ENCODE data around the gene POU3F2. TPM values are rescaled to one million over a fixed set of nuclear protein-coding genes. Genes with fewer than 3 reads are reported as not detected.

Gene POU3F2
- total and polyA plus RNA-seq, 2 experiments from 2014 or later = 0.13 TPM; not detected in 1

- no peak overlapping the region for H3K27ac ChIP-seq
- peaks cover 10% of the 10 kb centered on the region for H3K4me1 ChIP-seq (ENCODE audit: insufficient read depth)
- WGBS (ENCODE audit: low lambda C conversion rate, missing lambda C conversion rate) = 81% methylated on average over 2 of the region's 2 CpGs
- H3K79me2 ChIP-seq = no peaks in the 10 kb centered on the region
- H3K4me2 ChIP-seq = no peak overlapping the region
- no peaks in the 10 kb centered on the region for H3K9me2 ChIP-seq (replicated peaks; ENCODE audit: insufficient read depth)
- H3K27me3 ChIP-seq = peaks cover 96% of the 10 kb centered on the region
- no peak overlapping the region for H2AFZ ChIP-seq
- H4K20me1 ChIP-seq (ENCODE audit: insufficient read depth, poor library complexity, severe bottlenecking) = no peaks in the 10 kb centered on the region
- DNase-seq (ENCODE audit: low spot score) = no peak
- TF ChIP-seq EZH2 (IDR thresholded peaks at IDR 0.05; ENCODE audit: borderline replicate concordance) = no peak
- no peak for TF ChIP-seq EZH2phosphoT487 (IDR thresholded peaks at IDR 0.05; ENCODE audit: low read depth, severe bottlenecking, unreplicated experiment)
- TF ChIP-seq, protein P1, sequence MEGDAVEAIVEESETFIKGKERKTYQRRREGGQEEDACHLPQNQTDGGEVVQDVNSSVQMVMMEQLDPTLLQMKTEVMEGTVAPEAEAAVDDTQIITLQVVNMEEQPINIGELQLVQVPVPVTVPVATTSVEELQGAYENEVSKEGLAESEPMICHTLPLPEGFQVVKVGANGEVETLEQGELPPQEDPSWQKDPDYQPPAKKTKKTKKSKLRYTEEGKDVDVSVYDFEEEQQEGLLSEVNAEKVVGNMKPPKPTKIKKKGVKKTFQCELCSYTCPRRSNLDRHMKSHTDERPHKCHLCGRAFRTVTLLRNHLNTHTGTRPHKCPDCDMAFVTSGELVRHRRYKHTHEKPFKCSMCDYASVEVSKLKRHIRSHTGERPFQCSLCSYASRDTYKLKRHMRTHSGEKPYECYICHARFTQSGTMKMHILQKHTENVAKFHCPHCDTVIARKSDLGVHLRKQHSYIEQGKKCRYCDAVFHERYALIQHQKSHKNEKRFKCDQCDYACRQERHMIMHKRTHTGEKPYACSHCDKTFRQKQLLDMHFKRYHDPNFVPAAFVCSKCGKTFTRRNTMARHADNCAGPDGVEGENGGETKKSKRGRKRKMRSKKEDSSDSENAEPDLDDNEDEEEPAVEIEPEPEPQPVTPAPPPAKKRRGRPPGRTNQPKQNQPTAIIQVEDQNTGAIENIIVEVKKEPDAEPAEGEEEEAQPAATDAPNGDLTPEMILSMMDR (IDR thresholded peaks at IDR 0.05; ENCODE audit: poor library complexity) = no peak
- H3K9me3 ChIP-seq (ENCODE audit: low read depth) = no peaks in the 10 kb centered on the region
- H3K36me3 ChIP-seq (replicated peaks; ENCODE audit: insufficient read depth, low read depth) = no peaks in the 10 kb centered on the region
- no peak overlapping the region for H3K4me3 ChIP-seq
These were observed 12.5 kb upstream of the POU3F2 start for GRCh38 chr6:98821756-98822405.

GRCh38 chr6:98823428-98824161 is 10.8 kb upstream of the POU3F2 start:
- no peak overlapping the region for H3K4me3 ChIP-seq

DNA sequence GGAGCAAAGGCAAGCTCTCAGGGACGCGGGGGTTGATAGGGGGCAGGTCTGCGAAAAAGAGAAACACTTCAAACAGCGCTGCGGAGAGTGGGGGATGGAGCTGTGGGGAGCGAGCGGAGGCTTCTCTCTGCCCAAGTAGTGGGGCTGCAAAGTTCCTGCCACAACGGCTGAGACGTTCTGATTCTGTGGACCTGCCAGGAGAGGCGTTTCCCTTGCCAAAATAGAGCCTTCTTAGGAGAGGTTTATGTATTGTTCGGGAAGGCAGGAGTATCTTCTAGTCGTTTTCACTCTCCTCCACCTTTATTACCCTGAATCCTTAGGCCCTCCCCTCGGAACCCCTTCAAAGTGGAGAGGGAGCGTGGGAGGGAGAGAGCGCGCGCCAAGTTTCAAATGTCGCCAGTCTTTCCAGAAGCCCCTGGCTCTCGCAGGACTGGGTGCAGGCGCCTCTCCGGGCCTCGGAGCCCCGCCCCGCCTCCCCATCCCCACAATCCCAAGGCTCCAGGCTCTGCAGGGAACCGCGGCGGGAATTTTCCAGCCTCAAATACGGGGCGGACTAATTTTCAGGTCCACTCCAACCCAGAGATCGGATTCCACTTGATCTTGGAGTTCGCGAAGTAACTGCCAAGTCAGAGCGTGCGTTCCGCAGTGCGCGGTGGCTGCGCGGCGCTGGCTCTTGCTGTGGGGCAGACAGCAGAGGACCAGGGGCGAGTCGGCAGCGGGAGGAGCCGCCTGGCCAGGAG is 10.0 kb upstream of the POU3F2 start:
- H3K27me3 ChIP-seq = peaks cover 96% of the 10 kb centered on the region
- no peaks in the 10 kb centered on the region for H3K36me3 ChIP-seq (replicated peaks; ENCODE audit: insufficient read depth, low read depth)
- WGBS (ENCODE audit: low lambda C conversion rate, missing lambda C conversion rate) = 1% methylated on average over 35 of the region's 44 CpGs
- no peaks in the 10 kb centered on the region for H3K9me3 ChIP-seq (ENCODE audit: low read depth)
- no peaks in the 10 kb centered on the region for H4K20me1 ChIP-seq (ENCODE audit: insufficient read depth, poor library complexity, severe bottlenecking)
- H2AFZ ChIP-seq = no peak overlapping the region
- H3K4me3 ChIP-seq = no peak overlapping the region
- peaks cover 14% of the 10 kb centered on the region for H3K4me1 ChIP-seq (ENCODE audit: insufficient read depth)
- H3K79me2 ChIP-seq = no peaks in the 10 kb centered on the region
- TF ChIP-seq, protein P1 (IDR thresholded peaks at IDR 0.05; ENCODE audit: poor library complexity) = no peak
- TF ChIP-seq EZH2 (IDR thresholded peaks at IDR 0.05; ENCODE audit: borderline replicate concordance) (peak; percentile 91), EZH2phosphoT487 (IDR thresholded peaks at IDR 0.05; ENCODE audit: low read depth, severe bottlenecking, unreplicated experiment) (no peak)
- no peaks in the 10 kb centered on the region for H3K9me2 ChIP-seq (replicated peaks; ENCODE audit: insufficient read depth)
- no peak for DNase-seq (ENCODE audit: low spot score)
- peak overlapping the region; percentile 78 for H3K4me2 ChIP-seq
- no peak overlapping the region for H3K27ac ChIP-seq

More at GRCh38 chr6:98823428-98824161, 10.8 kb upstream of the POU3F2 start:
- 2% methylated on average over 12 of the region's 12 CpGs for WGBS (ENCODE audit: low lambda C conversion rate, missing lambda C conversion rate)
- Histone ChIP-seq H3K27me3 (peaks cover 97% of the 10 kb centered on the region), H3K4me2 (peak overlapping the region; percentile 78), H3K36me3 (replicated peaks; ENCODE audit: insufficient read depth, low read depth) (no peaks in the 10 kb centered on the region), H3K4me1 (ENCODE audit: insufficient read depth) (peaks cover 14% of the 10 kb centered on the region), H2AFZ (no peak overlapping the region), H3K9me2 (replicated peaks; ENCODE audit: insufficient read depth) (no peaks in the 10 kb centered on the region), H3K27ac (no peak overlapping the region), H4K20me1 (ENCODE audit: insufficient read depth, poor library complexity, severe bottlenecking) (no peaks in the 10 kb centered on the region), H3K79me2 (no peaks in the 10 kb centered on the region), H3K9me3 (ENCODE audit: low read depth) (no peaks in the 10 kb centered on the region)
- no peak for DNase-seq (ENCODE audit: low spot score)
- TF ChIP-seq EZH2 (IDR thresholded peaks at IDR 0.05; ENCODE audit: borderline replicate concordance) = peak; percentile 58
- TF ChIP-seq, protein P1 (IDR thresholded peaks at IDR 0.05; ENCODE audit: poor library complexity) = no peak

Data from hepatocyte (in vitro differentiated cells).